22Rv1 (cell line): ENCODE measurements around the gene PCAT6.
A peak's percentile ranks its signal among the peaks of the same experiment; 100 is the strongest.

Source experiments
- H3K27ac ChIP-seq: fragments of 450-650 bp; 2 replicates; pipeline ENCODE4 v1.5.1; 2017
- ZFX ChIP-seq: fragments of 450-650 bp; IDR thresholded peaks from 2 replicates; pipeline ENCODE4 v1.6.1; 2017; ENCODE audit warnings: antibody characterized with exemption, borderline replicate concordance
- TF ChIP-seq, protein P1 (sequence below): fragments of 450-650 bp; IDR thresholded peaks from 2 replicates; pipeline ENCODE4 v1.5.1; 2017; ENCODE audit warnings: mild to moderate bottlenecking

PCAT6 gene

DNA sequence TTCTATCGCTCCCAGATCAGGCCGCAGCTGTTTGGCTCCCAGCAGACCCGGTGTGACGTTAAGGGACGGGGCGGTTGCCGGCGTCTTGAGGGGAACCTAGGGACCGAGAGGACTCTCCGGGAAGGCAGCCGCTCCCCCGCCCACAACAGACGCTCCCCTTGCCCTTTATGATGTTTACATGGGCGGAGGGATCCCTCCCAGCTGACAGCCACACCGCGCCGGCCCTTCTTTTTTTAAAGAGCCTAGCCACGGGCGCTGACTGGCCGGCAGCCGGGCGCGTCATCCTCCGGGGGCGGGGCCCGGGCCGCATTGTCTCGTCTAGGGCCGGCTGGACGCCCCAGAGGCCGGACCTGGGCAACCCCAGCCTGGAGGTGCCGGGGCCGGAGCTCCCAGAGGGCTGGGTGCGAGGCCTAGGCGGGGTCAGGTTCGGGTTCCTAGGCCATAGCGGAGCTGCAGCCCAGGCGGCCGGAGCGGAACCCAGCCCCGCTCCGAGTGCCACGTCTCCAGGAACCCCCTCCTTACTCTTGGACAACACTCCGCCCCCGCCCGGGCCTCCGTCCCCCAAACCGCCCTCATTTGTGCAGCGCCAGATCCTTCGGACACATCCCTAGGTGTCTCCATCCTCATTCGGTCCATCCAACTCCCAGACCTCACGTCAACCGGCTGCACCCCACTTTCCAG is at the start of gene PCAT6:
PCAT6 (plus strand) TSS at position 340 of the 681 bp plus-strand sequence.
- TF ChIP-seq, protein P1, sequence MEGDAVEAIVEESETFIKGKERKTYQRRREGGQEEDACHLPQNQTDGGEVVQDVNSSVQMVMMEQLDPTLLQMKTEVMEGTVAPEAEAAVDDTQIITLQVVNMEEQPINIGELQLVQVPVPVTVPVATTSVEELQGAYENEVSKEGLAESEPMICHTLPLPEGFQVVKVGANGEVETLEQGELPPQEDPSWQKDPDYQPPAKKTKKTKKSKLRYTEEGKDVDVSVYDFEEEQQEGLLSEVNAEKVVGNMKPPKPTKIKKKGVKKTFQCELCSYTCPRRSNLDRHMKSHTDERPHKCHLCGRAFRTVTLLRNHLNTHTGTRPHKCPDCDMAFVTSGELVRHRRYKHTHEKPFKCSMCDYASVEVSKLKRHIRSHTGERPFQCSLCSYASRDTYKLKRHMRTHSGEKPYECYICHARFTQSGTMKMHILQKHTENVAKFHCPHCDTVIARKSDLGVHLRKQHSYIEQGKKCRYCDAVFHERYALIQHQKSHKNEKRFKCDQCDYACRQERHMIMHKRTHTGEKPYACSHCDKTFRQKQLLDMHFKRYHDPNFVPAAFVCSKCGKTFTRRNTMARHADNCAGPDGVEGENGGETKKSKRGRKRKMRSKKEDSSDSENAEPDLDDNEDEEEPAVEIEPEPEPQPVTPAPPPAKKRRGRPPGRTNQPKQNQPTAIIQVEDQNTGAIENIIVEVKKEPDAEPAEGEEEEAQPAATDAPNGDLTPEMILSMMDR: no peak
- no peak for TF ChIP-seq ZFX
- H3K27ac ChIP-seq: peak within 1 kb of the TSS; percentile 40; the same call in 1 of the 2 replicates

DNA sequence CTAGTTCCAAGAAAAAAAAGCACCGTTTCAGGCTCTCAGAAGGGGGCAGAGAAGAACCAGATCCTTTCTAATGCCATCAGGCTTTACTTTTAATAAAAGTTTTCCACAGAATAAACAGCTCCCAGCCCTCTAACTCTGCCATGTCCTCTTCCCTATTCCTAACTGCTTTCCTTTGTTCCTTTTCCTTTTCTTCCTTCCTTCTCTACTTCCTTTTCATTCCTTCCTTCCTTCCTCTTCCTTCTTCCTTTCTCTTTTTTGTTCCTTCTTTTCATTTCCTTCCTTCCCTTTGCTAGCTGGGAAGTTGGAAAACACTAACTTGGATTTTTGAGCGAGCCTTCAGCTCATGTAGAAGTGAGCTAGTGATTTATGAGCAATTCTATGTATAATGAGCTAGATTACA is 48.7 kb upstream of the PCAT6 start:
- H3K27ac ChIP-seq: no peak overlapping the region
- TF ChIP-seq, protein P1: no peak
- TF ChIP-seq ZFX: no peak

DNA sequence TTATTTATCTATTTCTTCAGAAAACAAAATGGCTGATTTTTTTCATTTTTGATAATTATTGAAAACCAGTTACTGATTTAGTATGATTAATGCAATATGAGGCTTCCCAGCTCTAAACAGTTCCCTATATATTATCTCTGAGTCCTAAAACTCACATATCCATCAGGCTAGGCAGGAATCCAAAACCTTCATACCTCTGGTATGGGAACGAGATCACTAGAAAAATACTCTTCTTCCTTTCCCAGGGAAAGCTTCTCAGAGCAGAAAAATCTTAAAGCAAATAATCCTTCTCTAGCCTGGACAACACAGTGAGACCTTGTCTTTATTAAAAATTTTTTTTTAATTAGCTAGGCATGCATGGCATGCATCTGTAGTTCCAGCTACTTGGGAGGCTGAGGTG is 45.0 kb upstream of the PCAT6 start:
- TF ChIP-seq, protein P1: no peak
- no peak for TF ChIP-seq ZFX
- H3K27ac ChIP-seq: no peak overlapping the region

GRCh38 chr1:202770135-202770534 is 40.6 kb upstream of the PCAT6 start:
- no peak for TF ChIP-seq ZFX
- TF ChIP-seq, protein P1: no peak
- no peak overlapping the region for H3K27ac ChIP-seq

DNA sequence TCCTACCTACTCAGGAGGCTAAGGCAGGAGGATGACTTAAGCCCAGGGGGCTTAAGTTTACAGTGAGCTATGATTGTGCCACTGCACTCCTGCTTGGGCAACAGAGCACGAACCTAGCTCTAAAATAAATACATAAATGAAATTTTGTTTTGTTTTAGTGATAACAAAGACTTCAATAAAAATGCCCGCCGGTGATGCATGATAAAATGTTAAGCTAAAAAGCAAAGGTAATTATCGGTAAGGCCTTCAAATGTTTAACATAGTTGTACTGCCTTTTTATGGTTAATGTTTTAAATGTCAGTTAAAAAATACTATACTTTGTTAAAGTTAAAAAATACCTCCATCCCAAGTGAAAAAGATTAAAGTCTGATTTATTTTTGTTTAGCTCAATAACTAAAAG is 29.6 kb upstream of the PCAT6 start:
- no peak overlapping the region for H3K27ac ChIP-seq
- TF ChIP-seq ZFX: no peak
- TF ChIP-seq, protein P1: no peak

DNA sequence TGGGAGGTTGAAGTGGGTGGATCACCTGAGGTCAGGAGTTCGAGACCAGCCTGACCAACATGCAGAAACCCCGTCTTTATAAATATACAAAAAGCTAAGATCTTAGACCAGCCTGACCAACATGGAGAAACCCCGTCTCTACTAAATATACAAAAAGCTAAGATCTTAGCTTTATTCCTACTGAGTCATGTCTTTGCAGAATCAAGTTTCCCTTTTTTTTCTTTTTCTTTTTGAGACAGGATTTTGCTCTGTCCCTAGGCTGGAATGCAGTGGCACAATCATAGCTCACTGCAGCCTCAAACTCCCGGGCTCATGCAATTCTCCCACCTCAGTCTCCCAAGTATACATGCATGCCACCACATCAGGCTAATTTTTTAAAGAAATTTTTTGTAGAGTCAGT is 23.9 kb upstream of the PCAT6 start:
- H3K27ac ChIP-seq: no peak overlapping the region
- TF ChIP-seq ZFX: no peak
- TF ChIP-seq, protein P1: no peak

DNA sequence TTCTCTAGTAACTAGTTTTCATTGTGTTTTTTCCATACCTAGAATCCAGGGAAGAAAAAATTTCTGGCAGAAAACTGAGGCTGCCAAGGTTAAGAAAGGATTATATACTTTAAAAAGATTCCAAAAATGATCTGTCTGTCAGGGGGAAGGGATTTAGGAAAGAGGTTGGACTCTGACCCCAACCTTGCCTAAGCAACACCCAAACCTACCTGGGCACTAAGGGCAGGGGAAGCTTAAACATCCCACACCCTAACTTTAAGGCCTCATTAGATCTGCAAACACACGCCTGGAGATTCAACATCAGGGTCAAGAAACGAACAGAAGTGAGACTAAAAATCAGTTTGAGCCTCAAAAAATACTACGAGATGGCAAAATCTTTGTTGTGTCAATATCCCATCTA is 22.0 kb upstream of the PCAT6 start:
- no peak overlapping the region for H3K27ac ChIP-seq
- TF ChIP-seq, protein P1: no peak
- no peak for TF ChIP-seq ZFX
